K562 (cell line): ENCODE measurements around the gene TOMM22. TPM values are rescaled to one million over a fixed set of nuclear protein-coding genes. Genes with fewer than 3 reads are reported as not detected.
A peak's percentile ranks its signal among the peaks of the same experiment; 100 is the strongest.

Source experiments
- BRCA1 ChIP-seq, 2 experiments: fragments of 450-650 bp in 1 of 2; sonication (generic) in 1 of 2; formaldehyde crosslinking in 1 of 2; IDR thresholded peaks; 2 replicates each; pipeline versions ENCODE4 v1.5.0 to v1.6.1; 2017 to 2020; ENCODE audit warnings: mild to moderate bottlenecking in 1 of 2, missing genetic modification reagents in 1 of 2
- ERF ChIP-seq: fragments of 450-650 bp; formaldehyde crosslinking; IDR thresholded peaks from 2 replicates; pipeline ENCODE4 v1.4.0; 2020; ENCODE audit warnings: mild to moderate bottlenecking, mixed read lengths
- FOXP1 ChIP-seq: sonication (generic); formaldehyde crosslinking; IDR thresholded peaks from 2 replicates; pipeline ENCODE4 v1.8.0; 2022; ENCODE audit warnings: mild to moderate bottlenecking, missing genetic modification reagents
- MAZ ChIP-seq, 2 experiments: fragments of 450-650 bp in 1 of 2; sonication (generic) in 1 of 2; formaldehyde crosslinking; IDR thresholded peaks in 1 of 2; conservative IDR thresholded peaks in 1 of 2; 2 replicates each; pipeline versions ENCODE4 v1.4.0 to v1.5.0; 2020; ENCODE audit warnings: mild to moderate bottlenecking in 1 of 2, missing genetic modification reagents in 1 of 2
- POLR2G ChIP-seq: fragments of 200-400 bp; formaldehyde crosslinking; IDR thresholded peaks from 2 replicates; pipeline ENCODE4 v1.6.1; 2017; ENCODE audit warnings: low read depth, mild to moderate bottlenecking, antibody characterized with exemption, low read length, moderate library complexity
- SIN3B ChIP-seq: fragments of 450-650 bp; IDR thresholded peaks from 2 replicates; pipeline ENCODE4 v1.6.1; 2017; ENCODE audit warnings: low read depth, mild to moderate bottlenecking, moderate library complexity
- SMC3 ChIP-seq: conservative IDR thresholded peaks from 2 replicates; pipeline ENCODE4 v1.6.1; 2011; ENCODE audit warnings: low read depth, low read length, improper control_type of control experiment; ENCODE audit not compliant: insufficient read depth
- UBTF ChIP-seq, 2 experiments: IDR thresholded peaks; 2 replicates each; pipeline ENCODE4 v1.6.1; 2012; ENCODE audit warnings: improper control_type of control experiment in 2 of 2, low read depth in 2 of 2, low read length in 2 of 2, borderline replicate concordance in 1 of 2
- ZBTB12 ChIP-seq: fragments of 250-450 bp; sonication (Bioruptor Pico); IDR thresholded peaks from 2 replicates; pipeline ENCODE4 v1.4.0; 2020
- ZFX ChIP-seq: sonication (generic); formaldehyde crosslinking; IDR thresholded peaks from 2 replicates; pipeline ENCODE4 v1.8.0; 2022; ENCODE audit warnings: mild to moderate bottlenecking, missing genetic modification reagents, moderate library complexity
- ZNF592 ChIP-seq: fragments of 450-650 bp; IDR thresholded peaks from 2 replicates; pipeline ENCODE4 v1.6.1; 2017; ENCODE audit warnings: antibody characterized with exemption, mild to moderate bottlenecking
- ZNF609 ChIP-seq: sonication (generic); formaldehyde crosslinking; IDR thresholded peaks from 2 replicates; pipeline ENCODE4 v1.8.1; 2023; ENCODE audit warnings: missing genetic modification reagents, mild to moderate bottlenecking, borderline replicate concordance
- polyA plus RNA-seq, 8 experiments: library from polyadenylated mRNA; depleted of rRNA in 4 of 8; stranded (reverse) in 5 of 8; unstranded in 3 of 8; fragments of >200 nt; fragmentation: Nextera tagmentation in 2 of 8; fragmentation: Illumina TruSeq in 1 of 8; extraction: Ambion mirVana in 2 of 8; extraction: Trizol in 1 of 8; gene quantifications; 2 replicates each; pipeline versions ENCODE4 v1.2.1 to v1.2.3, GENCODE V29; 2011 to 2014; ENCODE audit warnings: inconsistent platforms in 1 of 8, missing spikeins in 1 of 8
- total RNA-seq, 7 experiments: library from RNA; depleted of rRNA in 6 of 7; stranded (reverse); fragments of >200 nt in 6 of 7; fragmentation: Illumina TruSeq in 2 of 7; extraction: Trizol in 2 of 7; gene quantifications; 2 replicates each; pipeline versions ENCODE4 v1.2.1 to v1.2.3, GENCODE V29; 2011 to 2021; ENCODE audit warnings: low replicate concordance in 1 of 7

Gene TOMM22
- total and polyA plus RNA-seq, 9 of the 15 experiments (the other 6 are each of a cell fraction or from before 2014, with no cell fraction given): 25.8 to 108 (median 73.8) TPM

- TF ChIP-seq ZNF609 (CRISPR knock-in tag) (no peak), POLR2G (peak; percentile 57), ZNF592 (0 out of 2 replicates have a peak, but pooled peaks have one; percentile 17), SMC3 (no peak), UBTF (IDR thresholded peaks at IDR 0.05; ENCODE audit: borderline replicate concordance in 1 of 2, low read depth in 2 of 2, low read length in 2 of 2) (0 out of 4 replicates have a peak, but pooled peaks have one; percentile 4 to 40), FOXP1 (CRISPR knock-in tag) (no peak), ERF (CRISPR knock-in tag) (no peak), ZBTB12 (CRISPR knock-in tag) (no peak), BRCA1 (IDR thresholded peaks at IDR 0.05) (no peak), BRCA1 (CRISPR knock-in tag; IDR thresholded peaks at IDR 0.05) (0 out of 2 replicates have a peak, but pooled peaks have one; percentile 25), ZFX (CRISPR knock-in tag) (peak; percentile 11; the same call in 1 of the 2 replicates), SIN3B (0 out of 2 replicates have a peak, but pooled peaks have one; percentile 46), MAZ (CRISPR knock-in tag; conservative IDR thresholded peaks at IDR 0.05 in 1 of 2, IDR thresholded peaks at IDR 0.05 in 1 of 2) (0 out of 4 replicates have a peak, but pooled peaks of 1 of the 2 experiments have one; percentile 27)
Measured at GRCh38 chr22:38706101-38706900, 24.5 kb downstream of the TOMM22 start (continued).
